K562 (cell line): ENCODE measurements around the gene DALRD3. TPM values are rescaled to one million over a fixed set of nuclear protein-coding genes. Genes with fewer than 3 reads are reported as not detected.

Source experiments
- CHD2 ChIP-seq: IDR thresholded peaks from 2 replicates; pipeline ENCODE4 v1.6.1; 2011; ENCODE audit warnings: low read depth, low read length
- CREM ChIP-seq: IDR thresholded peaks from 2 replicates; pipeline ENCODE4 v1.6.1; 2014; ENCODE audit warnings: antibody characterized with exemption, low read depth
- KLF6 ChIP-seq: fragments of 250-450 bp; sonication (Bioruptor Pico); IDR thresholded peaks from 2 replicates; pipeline ENCODE4 v1.4.0; 2020; ENCODE audit warnings: mild to moderate bottlenecking, moderate library complexity, borderline replicate concordance
- SNIP1 ChIP-seq: fragments of 450-650 bp; IDR thresholded peaks from 2 replicates; pipeline ENCODE4 v1.7.1; 2017; ENCODE audit warnings: low read depth, mild to moderate bottlenecking
- SP1 ChIP-seq: sonication (generic); formaldehyde crosslinking; IDR thresholded peaks from 2 replicates; pipeline ENCODE4 v1.8.1; 2022; ENCODE audit warnings: mild to moderate bottlenecking, missing genetic modification reagents
- SRSF9 ChIP-seq: fragments of 200-400 bp; formaldehyde crosslinking; IDR thresholded peaks from 2 replicates; pipeline ENCODE4 v1.6.1; 2017; ENCODE audit warnings: low read depth, low read length, borderline replicate concordance
- ZNF384 ChIP-seq: IDR thresholded peaks from 2 replicates; pipeline ENCODE4 v1.6.1; 2012; ENCODE audit warnings: low read depth, low read length, improper control_type of control experiment
- ZNF639 ChIP-seq, 2 experiments: fragments of 200-800 bp in 1 of 2; sonication (Bioruptor generic) in 1 of 2; sonication (generic) in 1 of 2; formaldehyde crosslinking in 1 of 2; IDR thresholded peaks in 1 of 2; conservative IDR thresholded peaks in 1 of 2; 2 replicates each; pipeline versions ENCODE4 v1.5.0 to v1.6.1; 2016 to 2020; ENCODE audit warnings: missing compliant biosample characterization in 1 of 2, missing genetic modification characterization in 1 of 2, missing genetic modification reagents in 1 of 2
- ZNF717 ChIP-seq: fragments of 250-450 bp; sonication (Bioruptor Pico); IDR thresholded peaks from 2 replicates; pipeline ENCODE4 v1.5.0; 2021
- polyA plus RNA-seq, 8 experiments: library from polyadenylated mRNA; depleted of rRNA in 4 of 8; stranded (reverse) in 5 of 8; unstranded in 3 of 8; fragments of >200 nt; fragmentation: Nextera tagmentation in 2 of 8; fragmentation: Illumina TruSeq in 1 of 8; extraction: Ambion mirVana in 2 of 8; extraction: Trizol in 1 of 8; gene quantifications; 2 replicates each; pipeline versions ENCODE4 v1.2.1 to v1.2.3, GENCODE V29; 2011 to 2014; ENCODE audit warnings: inconsistent platforms in 1 of 8, missing spikeins in 1 of 8
- total RNA-seq, 7 experiments: library from RNA; depleted of rRNA in 6 of 7; stranded (reverse); fragments of >200 nt in 6 of 7; fragmentation: Illumina TruSeq in 2 of 7; extraction: Trizol in 2 of 7; gene quantifications; 2 replicates each; pipeline versions ENCODE4 v1.2.1 to v1.2.3, GENCODE V29; 2011 to 2021; ENCODE audit warnings: low replicate concordance in 1 of 7
- TF ChIP-seq, protein P1 (sequence below), 3 experiments: fragments of 200-800 bp in 1 of 3; fragments of 250-450 bp in 1 of 3; fragments of 450-650 bp in 1 of 3; sonication (Bioruptor Pico) in 1 of 3; sonication (Bioruptor generic) in 1 of 3; formaldehyde crosslinking in 1 of 3; IDR thresholded peaks; 2 replicates each; pipeline versions ENCODE4 v1.6.1 to v1.8.0; 2016 to 2022; ENCODE audit warnings: mild to moderate bottlenecking in 2 of 3, missing genetic modification characterization in 2 of 3, missing compliant biosample characterization in 1 of 3, moderate library complexity in 1 of 3
- TF ChIP-seq, protein P2 (sequence below): sonication (generic); IDR thresholded peaks from 2 replicates; pipeline ENCODE4 v1.6.1; 2016

DALRD3 gene
- total and polyA plus RNA-seq, 9 of the 15 experiments (the other 6 are each of a cell fraction or from before 2014, with no cell fraction given) = 6.6 to 31.3 (median 14.4) TPM

DNA sequence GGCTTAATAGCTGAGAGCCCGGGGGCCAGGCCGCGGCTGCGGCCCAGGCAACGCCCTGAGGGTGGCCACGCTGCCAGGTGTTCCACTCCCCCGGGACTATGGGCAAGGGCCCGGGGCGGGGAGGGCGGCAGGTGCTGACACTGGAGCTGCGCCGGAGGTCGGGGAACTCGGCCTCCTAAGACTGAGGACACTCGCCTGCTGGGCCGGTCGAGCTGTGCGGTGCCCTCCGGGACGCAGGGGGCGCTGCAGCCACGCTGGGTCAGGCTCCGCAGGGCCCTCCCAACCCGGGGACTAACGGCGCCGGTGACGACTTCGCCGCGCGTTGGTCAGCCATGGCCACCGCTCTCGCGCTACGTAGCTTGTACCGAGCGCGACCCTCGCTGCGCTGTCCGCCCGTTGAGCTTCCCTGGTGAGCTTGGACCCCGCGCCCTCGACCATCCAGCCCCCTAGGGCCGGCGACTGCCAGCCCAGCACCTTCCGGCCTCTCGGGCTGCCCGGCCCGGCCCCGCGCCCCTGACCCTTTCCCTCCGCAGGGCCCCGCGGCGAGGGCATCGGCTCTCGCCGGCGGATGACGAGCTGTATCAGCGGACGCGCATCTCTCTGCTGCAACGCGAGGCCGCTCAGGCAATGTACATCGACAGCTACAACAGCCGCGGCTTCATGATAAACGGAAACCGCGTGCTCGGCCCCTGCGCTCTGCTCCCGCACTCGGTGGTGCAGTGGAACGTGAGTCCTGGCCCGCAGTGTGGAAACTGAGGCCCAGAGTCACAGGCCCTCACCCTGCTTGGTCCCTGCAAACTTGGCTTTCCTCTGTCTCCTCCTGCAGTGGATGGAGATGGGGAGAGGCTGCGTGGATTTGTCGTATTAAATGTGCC lies 3.7 kb upstream of the DALRD3 start, which contains the start of gene NDUFAF3 (continued):
- TF ChIP-seq ZNF639 (CRISPR knock-in tag; conservative IDR thresholded peaks at IDR 0.05 in 1 of 2, IDR thresholded peaks at IDR 0.05 in 1 of 2) (peak in 1 of 2 experiments; percentile 90; a peak in 2 of 4 replicates), KLF6 (CRISPR knock-in tag) (peak; percentile 54; the same call in 1 of the 2 replicates), CREM (peak; percentile 90), SNIP1 (0 out of 2 replicates have a peak, but pooled peaks have one; percentile 63), ZNF384 (no peak), CHD2 (peak; percentile 68), ZNF717 (CRISPR knock-in tag) (no peak), SP1 (CRISPR knock-in tag) (peak; percentile 23; the same call in 1 of the 2 replicates), SRSF9 (no peak)
- TF ChIP-seq, protein P1, sequence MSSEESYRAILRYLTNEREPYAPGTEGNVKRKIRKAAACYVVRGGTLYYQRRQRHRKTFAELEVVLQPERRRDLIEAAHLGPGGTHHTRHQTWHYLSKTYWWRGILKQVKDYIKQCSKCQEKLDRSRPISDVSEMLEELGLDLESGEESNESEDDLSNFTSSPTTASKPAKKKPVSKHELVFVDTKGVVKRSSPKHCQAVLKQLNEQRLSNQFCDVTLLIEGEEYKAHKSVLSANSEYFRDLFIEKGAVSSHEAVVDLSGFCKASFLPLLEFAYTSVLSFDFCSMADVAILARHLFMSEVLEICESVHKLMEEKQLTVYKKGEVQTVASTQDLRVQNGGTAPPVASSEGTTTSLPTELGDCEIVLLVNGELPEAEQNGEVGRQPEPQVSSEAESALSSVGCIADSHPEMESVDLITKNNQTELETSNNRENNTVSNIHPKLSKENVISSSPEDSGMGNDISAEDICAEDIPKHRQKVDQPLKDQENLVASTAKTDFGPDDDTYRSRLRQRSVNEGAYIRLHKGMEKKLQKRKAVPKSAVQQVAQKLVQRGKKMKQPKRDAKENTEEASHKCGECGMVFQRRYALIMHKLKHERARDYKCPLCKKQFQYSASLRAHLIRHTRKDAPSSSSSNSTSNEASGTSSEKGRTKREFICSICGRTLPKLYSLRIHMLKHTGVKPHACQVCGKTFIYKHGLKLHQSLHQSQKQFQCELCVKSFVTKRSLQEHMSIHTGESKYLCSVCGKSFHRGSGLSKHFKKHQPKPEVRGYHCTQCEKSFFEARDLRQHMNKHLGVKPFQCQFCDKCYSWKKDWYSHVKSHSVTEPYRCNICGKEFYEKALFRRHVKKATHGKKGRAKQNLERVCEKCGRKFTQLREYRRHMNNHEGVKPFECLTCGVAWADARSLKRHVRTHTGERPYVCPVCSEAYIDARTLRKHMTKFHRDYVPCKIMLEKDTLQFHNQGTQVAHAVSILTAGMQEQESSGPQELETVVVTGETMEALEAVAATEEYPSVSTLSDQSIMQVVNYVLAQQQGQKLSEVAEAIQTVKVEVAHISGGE (CRISPR knock-in tag; IDR thresholded peaks at IDR 0.05) = peak in 2 of 3 experiments; percentile 41 to 63; a peak in 2 of 6 replicates
- TF ChIP-seq, protein P2, sequence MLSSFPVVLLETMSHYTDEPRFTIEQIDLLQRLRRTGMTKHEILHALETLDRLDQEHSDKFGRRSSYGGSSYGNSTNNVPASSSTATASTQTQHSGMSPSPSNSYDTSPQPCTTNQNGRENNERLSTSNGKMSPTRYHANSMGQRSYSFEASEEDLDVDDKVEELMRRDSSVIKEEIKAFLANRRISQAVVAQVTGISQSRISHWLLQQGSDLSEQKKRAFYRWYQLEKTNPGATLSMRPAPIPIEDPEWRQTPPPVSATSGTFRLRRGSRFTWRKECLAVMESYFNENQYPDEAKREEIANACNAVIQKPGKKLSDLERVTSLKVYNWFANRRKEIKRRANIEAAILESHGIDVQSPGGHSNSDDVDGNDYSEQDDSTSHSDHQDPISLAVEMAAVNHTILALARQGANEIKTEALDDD = no peak
